ENCODE results near the gene ZNF846.
"Not testable (repeated sequence)": the region's sequence is repeated elsewhere in the genome, so short reads cannot be mapped to it uniquely, and the experiment has no call there.

ZNF846 gene

GRCh38 chr19:9789579-9789978, 21.0 kb upstream of the ZNF846 start:
- POLR2A ChIA-PET; CTCF ChIA-PET; H3K27ac ChIP-seq (ENCODE audit: extremely low read depth, low read depth, low read length): not testable (repeated sequence)

GRCh38 chr19:9789066-9789465, 20.5 kb upstream of the ZNF846 start:
- H3K36me3 ChIP-seq (ENCODE audit: control insufficient read depth in 2 of 2, insufficient read depth in 1 of 2, low read length in 2 of 2): no peaks in the 10 kb centered on the region
- POLR2A ChIA-PET: no interaction called here
- H3K27ac ChIP-seq (ENCODE audit: extremely low read depth, low read depth, low read length): no peak overlapping the region
- no peak overlapping the region for H3K4me3 ChIP-seq (ENCODE audit: low read depth, low read length)
- H3K4me1 ChIP-seq (ENCODE audit: control insufficient read depth, insufficient read depth, low read length): peaks cover 5% of the 10 kb centered on the region
- H3K9me3 ChIP-seq (ENCODE audit: control insufficient read depth, insufficient read depth, low read depth, low read length): no peaks in the 10 kb centered on the region
- TF ChIP-seq ZNF585B (tag by site-specific recombination; IDR thresholded peaks at IDR 0.05) (no peak), ZNF433 (tag by site-specific recombination; IDR thresholded peaks at IDR 0.05; ENCODE audit: low read depth) (no peak), ZNF2 (tag by site-specific recombination; IDR thresholded peaks at IDR 0.05) (no peak), ZNF692 (tag by site-specific recombination; IDR thresholded peaks at IDR 0.05) (no peak), BCL11A (tag by site-specific recombination; IDR thresholded peaks at IDR 0.05; ENCODE audit: low read depth) (no peak), ZNF184 (tag by site-specific recombination; IDR thresholded peaks at IDR 0.05) (no peak), ZNF785 (tag by site-specific recombination; IDR thresholded peaks at IDR 0.05) (no peak), ZNF704 (tag by site-specific recombination; IDR thresholded peaks at IDR 0.05) (no peak), TCF7L2 (IDR thresholded peaks at IDR 0.05; ENCODE audit: borderline replicate concordance, low read depth, low read length) (no peak), ZNF37A (tag by site-specific recombination; IDR thresholded peaks at IDR 0.05) (no peak), ZNF473 (tag by site-specific recombination; IDR thresholded peaks at IDR 0.05) (no peak), ZNF530 (tag by site-specific recombination; IDR thresholded peaks at IDR 0.05; ENCODE audit: low read depth) (no peak)
- CTCF ChIA-PET: no interaction called here

More at GRCh38 chr19:9789579-9789978, 21.0 kb upstream of the ZNF846 start:
- H3K4me3 ChIP-seq (ENCODE audit: low read depth, low read length); H3K36me3 ChIP-seq (ENCODE audit: control insufficient read depth in 2 of 2, insufficient read depth in 1 of 2, low read length in 2 of 2); H3K9me3 ChIP-seq (ENCODE audit: control insufficient read depth, insufficient read depth, low read depth, low read length); H3K4me1 ChIP-seq (ENCODE audit: control insufficient read depth, insufficient read depth, low read length): not testable (repeated sequence)

- H3K9me3 ChIP-seq (ENCODE audit: control insufficient read depth, insufficient read depth, low read depth, low read length); H3K4me3 ChIP-seq (ENCODE audit: low read depth, low read length); H3K4me1 ChIP-seq (ENCODE audit: control insufficient read depth, insufficient read depth, low read length); POLR2A ChIA-PET; H3K36me3 ChIP-seq (ENCODE audit: control insufficient read depth in 2 of 2, insufficient read depth in 1 of 2, low read length in 2 of 2); H3K27ac ChIP-seq (ENCODE audit: extremely low read depth, low read depth, low read length): not testable (repeated sequence)
- CTCF ChIA-PET: interaction anchor here (0.7 to 1.8 kb wide), 2 partner anchors 39 to 163 kb away, joined by 5 to 7 read pairs; partner anchors contain the start of gene UBL5
These were observed 20.1 kb upstream of the ZNF846 start for GRCh38 chr19:9788604-9789003.

GRCh38 chr19:9786819-9787218, 18.3 kb upstream of the ZNF846 start:
- Histone ChIP-seq H3K4me3 (ENCODE audit: low read depth, low read length) (no peak overlapping the region), H3K27ac (ENCODE audit: extremely low read depth, low read depth, low read length) (no peak overlapping the region)
- CTCF ChIA-PET: no interaction called here
- TF ChIP-seq ZNF610 (tag by site-specific recombination; IDR thresholded peaks at IDR 0.05; ENCODE audit: borderline replicate concordance) (no peak), ZNF398 (tag by site-specific recombination; IDR thresholded peaks at IDR 0.05) (no peak), ZNF549 (tag by site-specific recombination; IDR thresholded peaks at IDR 0.05) (no peak), ZNF416 (tag by site-specific recombination; IDR thresholded peaks at IDR 0.05) (no peak), ZNF473 (tag by site-specific recombination; IDR thresholded peaks at IDR 0.05) (no peak), ZBTB8A (tag by site-specific recombination; IDR thresholded peaks at IDR 0.05) (no peak), ZNF311 (tag by site-specific recombination; IDR thresholded peaks at IDR 0.05; ENCODE audit: borderline replicate concordance) (no peak), ZNF350 (tag by site-specific recombination; IDR thresholded peaks at IDR 0.05) (no peak), ZNF266 (tag by site-specific recombination; IDR thresholded peaks at IDR 0.05; ENCODE audit: low read depth) (no peak)

More at GRCh38 chr19:9786819-9787218, 18.3 kb upstream of the ZNF846 start:
- Histone ChIP-seq H3K9me3 (ENCODE audit: control insufficient read depth, insufficient read depth, low read depth, low read length) (no peaks in the 10 kb centered on the region), H3K4me1 (ENCODE audit: control insufficient read depth, insufficient read depth, low read length) (peaks cover 5% of the 10 kb centered on the region), H3K36me3 (ENCODE audit: control insufficient read depth in 2 of 2, insufficient read depth in 1 of 2, low read length in 2 of 2) (no peaks in the 10 kb centered on the region)
- POLR2A ChIA-PET: no interaction called here
